HG02852 (cell line): ENCODE results near the gene RADIL.
"Not testable (repeated sequence)": the region's sequence is repeated elsewhere in the genome, so short reads cannot be mapped to it uniquely, and the experiment has no call there.

Experiments used
- ATAC-seq: cut with Tn5 transposase; IDR thresholded peaks from one replicate; pipeline ENCODE4 v1.9.1; 2021; ENCODE audit warnings: mild to moderate bottlenecking, moderate library complexity; ENCODE audit not compliant: unreplicated experiment

Gene RADIL

GRCh38 chr7:4809666-4810065 is 73.8 kb downstream of the RADIL start:
- no peak for ATAC-seq

- ATAC-seq, result no peak
These were observed 74.4 kb downstream of the RADIL start for GRCh38 chr7:4809091-4809591.

GRCh38 chr7:4808565-4808964 is 75.0 kb downstream of the RADIL start:
- no peak for ATAC-seq

GRCh38 chr7:4808026-4808425 is 75.5 kb downstream of the RADIL start:
- no peak for ATAC-seq

- no peak for ATAC-seq
These were observed 75.9 kb downstream of the RADIL start for GRCh38 chr7:4807598-4808016.

- ATAC-seq, result no peak
These were observed 76.4 kb downstream of the RADIL start for GRCh38 chr7:4806983-4807597.

GRCh38 chr7:4805984-4806300 is 77.6 kb downstream of the RADIL start:
- no peak for ATAC-seq

- ATAC-seq, result no peak
These were observed 78.2 kb downstream of the RADIL start for GRCh38 chr7:4805110-4805983.

GRCh38 chr7:4803397-4804241 is 79.9 kb downstream of the RADIL start:
- ATAC-seq, result no peak

GRCh38 chr7:4802577-4802976 is 80.9 kb downstream of the RADIL start:
- not testable (repeated sequence) for ATAC-seq

- no peak for ATAC-seq
These were observed 81.7 kb downstream of the RADIL start for GRCh38 chr7:4801839-4802231.

- ATAC-seq, result no peak
These were observed 82.3 kb downstream of the RADIL start for GRCh38 chr7:4800926-4801838.

GRCh38 chr7:4800487-4800886 is 83.0 kb downstream of the RADIL start:
- ATAC-seq, result no peak

GRCh38 chr7:4799508-4800268 is 83.8 kb downstream of the RADIL start:
- ATAC-seq, result no peak

GRCh38 chr7:4798706-4799235 is 84.7 kb downstream of the RADIL start:
- no peak for ATAC-seq

- no peak for ATAC-seq
These were observed 85.4 kb downstream of the RADIL start for GRCh38 chr7:4797858-4798705.

- ATAC-seq, result no peak
These were observed 87.1 kb downstream of the RADIL start for GRCh38 chr7:4796453-4796852.

GRCh38 chr7:4794591-4795350 is 88.7 kb downstream of the RADIL start:
- ATAC-seq, result no peak
